Measurements from ENCODE around the gene SPECC1. TPM values are rescaled to one million over a fixed set of nuclear protein-coding genes. Genes with fewer than 3 reads are reported as not detected.

SPECC1 gene
- total and polyA plus RNA-seq, 2 of the 4 experiments (the other 2 are of a cell fraction): 16.9 to 26.2 TPM

DNA sequence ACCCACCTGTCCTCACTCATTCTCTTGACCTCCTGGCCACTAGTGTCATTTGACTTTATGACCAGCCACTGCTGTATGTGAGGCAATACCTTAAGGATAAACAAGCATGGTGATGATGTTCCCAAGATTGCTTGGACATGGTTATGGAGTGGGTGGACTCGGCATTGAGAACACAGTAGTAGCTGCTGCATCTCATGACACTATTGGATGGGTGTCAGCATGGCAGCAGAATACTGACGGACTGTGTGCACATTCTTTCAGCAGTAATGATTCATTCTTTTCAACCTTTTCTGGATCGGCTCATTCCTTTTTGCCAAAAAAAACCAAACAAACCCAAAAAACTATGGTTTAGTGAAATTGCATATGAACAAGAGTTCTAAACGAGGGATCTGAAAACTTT lies 13.5 kb downstream of the SPECC1 start:
- no peak overlapping the region for H3K27ac ChIP-seq (ENCODE audit: insufficient read depth, low read length)
- H2BK15ac ChIP-seq (ENCODE audit: low read depth, low read length): no peak overlapping the region
- no peak overlapping the region for H3K4ac ChIP-seq (ENCODE audit: low read depth, low read length)
- no peak overlapping the region for H4K91ac ChIP-seq (ENCODE audit: insufficient read depth, low read depth, low read length)
- H4K5ac ChIP-seq (ENCODE audit: low read depth, low read length): no peak overlapping the region
- no peaks in the 10 kb centered on the region for H3K79me1 ChIP-seq (ENCODE audit: low read depth in 1 of 2, low read length in 2 of 2)
- no peak overlapping the region for H2BK20ac ChIP-seq (ENCODE audit: low read depth, low read length)
- ATAC-seq (ENCODE audit: low read depth) (no peak), DNase-seq (no peak)
- H3K9me3 ChIP-seq (ENCODE audit: control insufficient read depth, insufficient read depth, low read length): no peaks in the 10 kb centered on the region
- no peaks in the 10 kb centered on the region for H4K20me1 ChIP-seq (ENCODE audit: insufficient read depth, low read length)
- ChIA-PET POLR2A (ENCODE audit: unreplicated experiment) (no interaction called here), CTCF (interaction anchor here (0.6 to 1.3 kb wide), 3 partner anchors 14 to 678 kb away, joined by 3 to 4 read pairs (median 3); partner anchors contain the start of gene SPECC1)
- TF ChIP-seq, protein P1, sequence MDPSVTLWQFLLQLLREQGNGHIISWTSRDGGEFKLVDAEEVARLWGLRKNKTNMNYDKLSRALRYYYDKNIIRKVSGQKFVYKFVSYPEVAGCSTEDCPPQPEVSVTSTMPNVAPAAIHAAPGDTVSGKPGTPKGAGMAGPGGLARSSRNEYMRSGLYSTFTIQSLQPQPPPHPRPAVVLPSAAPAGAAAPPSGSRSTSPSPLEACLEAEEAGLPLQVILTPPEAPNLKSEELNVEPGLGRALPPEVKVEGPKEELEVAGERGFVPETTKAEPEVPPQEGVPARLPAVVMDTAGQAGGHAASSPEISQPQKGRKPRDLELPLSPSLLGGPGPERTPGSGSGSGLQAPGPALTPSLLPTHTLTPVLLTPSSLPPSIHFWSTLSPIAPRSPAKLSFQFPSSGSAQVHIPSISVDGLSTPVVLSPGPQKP (IDR thresholded peaks at IDR 0.05; ENCODE audit: borderline replicate concordance, low read depth, low read length): no peak
- TF ChIP-seq RCOR1 (IDR thresholded peaks at IDR 0.05; ENCODE audit: insufficient replicate concordance, low read length) (no peak), SMC3 (IDR thresholded peaks at IDR 0.05; ENCODE audit: low read depth, low read length) (no peak), RAD21 (IDR thresholded peaks at IDR 0.05; ENCODE audit: low read length) (no peak), NFE2L2 (IDR thresholded peaks at IDR 0.05; ENCODE audit: low read depth, low read length) (no peak), MAFK (IDR thresholded peaks at IDR 0.05; ENCODE audit: low read depth, low read length) (no peak), MXI1 (IDR thresholded peaks at IDR 0.05; ENCODE audit: borderline replicate concordance, low read depth, low read length) (no peak), FOS (IDR thresholded peaks at IDR 0.05; ENCODE audit: low read depth, low read length) (no peak)
- TF ChIP-seq, protein P2, sequence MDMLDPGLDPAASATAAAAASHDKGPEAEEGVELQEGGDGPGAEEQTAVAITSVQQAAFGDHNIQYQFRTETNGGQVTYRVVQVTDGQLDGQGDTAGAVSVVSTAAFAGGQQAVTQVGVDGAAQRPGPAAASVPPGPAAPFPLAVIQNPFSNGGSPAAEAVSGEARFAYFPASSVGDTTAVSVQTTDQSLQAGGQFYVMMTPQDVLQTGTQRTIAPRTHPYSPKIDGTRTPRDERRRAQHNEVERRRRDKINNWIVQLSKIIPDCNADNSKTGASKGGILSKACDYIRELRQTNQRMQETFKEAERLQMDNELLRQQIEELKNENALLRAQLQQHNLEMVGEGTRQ (IDR thresholded peaks at IDR 0.05; ENCODE audit: low read depth, low read length): no peak
- intact Hi-C loops (cut with micrococcal nuclease) (no loop called here), in situ Hi-C loops (cut with MboI; ENCODE audit: low sequenced_read_pairs) (no loop called here), dilution Hi-C loops (cut with HindIII; ENCODE audit: low sequenced_read_pairs, unreplicated experiment) (no loop called here)
- no peak overlapping the region for H3K18ac ChIP-seq (ENCODE audit: low read depth, low read length)
- no peak overlapping the region for H2AFZ ChIP-seq (replicated peaks; ENCODE audit: low read length, poor library complexity)
- no peak overlapping the region for H2BK120ac ChIP-seq (ENCODE audit: low read depth, low read length)
- no peak overlapping the region for H2AK5ac ChIP-seq (ENCODE audit: low read depth, low read length)
- no TSS peak for BruUV-seq (replicated peaks)
- H3K4me3 ChIP-seq (ENCODE audit: insufficient read depth, low read depth, low read length): no peak overlapping the region
- H2BK5ac ChIP-seq (ENCODE audit: low read depth, low read length, poor library complexity, severe bottlenecking): no peak overlapping the region
- no peaks in the 10 kb centered on the region for H3K9me1 ChIP-seq (ENCODE audit: insufficient read depth, low read length)
- no peak overlapping the region for H4K8ac ChIP-seq (ENCODE audit: low read depth in 2 of 2, low read length in 2 of 2)
- no peak overlapping the region for H3K14ac ChIP-seq (replicated peaks; ENCODE audit: low read depth, low read length)
- H3K36me3 ChIP-seq (ENCODE audit: control insufficient read depth, insufficient read depth, low read length): no peaks in the 10 kb centered on the region
- no peak overlapping the region for H3K56ac ChIP-seq (ENCODE audit: extremely low read depth, insufficient read depth, low read length)
- H3K4me1 ChIP-seq (ENCODE audit: control insufficient read depth, insufficient read depth, low read length): no peaks in the 10 kb centered on the region
- H3K9ac ChIP-seq (ENCODE audit: low read depth, low read length): no peak overlapping the region
- no peak overlapping the region for H3K23ac ChIP-seq (ENCODE audit: low read depth, low read length)
- H3K27me3 ChIP-seq (ENCODE audit: control insufficient read depth, insufficient read depth, low read length): peaks cover 18% of the 10 kb centered on the region
- H3K4me2 ChIP-seq (ENCODE audit: low read depth, low read length): no peak overlapping the region
- no peak overlapping the region for H2AK9ac ChIP-seq (replicated peaks; ENCODE audit: low read depth, low read length, poor library complexity)
- WGBS, 2 experiments (ENCODE audit: extremely low coverage in 2 of 2, insufficient read length in 1 of 2): 29% methylated on average over 1 of the region's 4 CpGs; no CpG with 5 or more reads in 1 of the 2 experiments

Measured in IMR-90 (cell line).